CD4-positive, alpha-beta T cell treated with Interleukin-1 beta for 1 hour (primary cell): ENCODE results near the gene PHLDA1.
"Not testable (repeated sequence)": the region's sequence is repeated elsewhere in the genome, so short reads cannot be mapped to it uniquely, and the experiment has no call there.

ENCODE experiments used
- DNase-seq, 2 donors: peaks; one replicate each; pipeline ENCODE4 v3.0.0-alpha.2; 2020 to 2022

The PHLDA1 gene

DNA sequence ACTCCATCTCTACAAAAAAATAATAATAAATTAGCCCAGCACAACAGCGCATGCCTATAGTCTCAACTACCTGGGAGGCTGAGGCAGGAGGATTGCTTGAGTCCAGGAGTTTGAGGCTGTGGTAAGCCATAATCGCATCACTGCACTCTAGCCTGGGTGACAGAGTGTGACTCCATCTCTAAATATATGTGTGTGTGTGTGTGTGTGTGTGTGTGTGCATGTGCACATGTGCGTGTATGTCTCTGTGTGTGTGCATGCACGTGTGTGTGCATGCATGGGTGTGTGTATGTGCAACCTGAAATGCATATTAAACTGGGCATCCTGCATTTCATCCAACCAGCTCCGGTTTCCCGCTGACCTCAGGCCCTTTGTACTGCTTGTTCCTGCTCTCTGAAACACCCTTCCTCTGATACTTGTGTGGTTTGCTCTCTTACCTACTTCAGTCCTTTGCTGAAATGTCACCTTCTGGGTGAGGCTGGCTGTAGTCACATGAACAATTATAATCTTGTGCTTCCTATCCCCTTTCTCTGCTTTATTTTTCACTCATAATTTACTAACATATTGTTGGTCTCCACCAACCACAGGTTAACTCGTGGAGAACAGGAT lies 46.9 kb downstream of the PHLDA1 start:
- no peak for DNase-seq

DNA sequence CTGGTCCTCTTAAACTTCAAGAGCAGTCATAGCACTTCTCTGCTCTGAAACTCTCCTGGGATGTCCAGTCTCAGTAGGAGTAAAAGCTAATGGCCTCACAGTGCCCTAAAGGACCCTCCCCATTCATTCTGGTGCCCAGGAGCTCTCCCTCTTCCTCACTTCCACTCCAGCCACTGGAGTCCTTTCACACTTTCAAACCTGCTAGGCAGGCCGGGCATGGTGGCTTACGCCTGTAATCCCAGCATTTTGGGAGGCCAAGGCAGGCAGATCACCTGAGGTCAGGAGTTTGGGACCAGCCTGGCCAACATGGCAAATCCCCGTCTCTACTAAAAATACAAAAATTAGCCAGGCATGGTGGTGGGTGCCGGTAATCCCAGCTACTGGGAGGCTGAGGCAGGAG lies 47.7 kb downstream of the PHLDA1 start:
- DNase-seq: not testable (repeated sequence)

DNA sequence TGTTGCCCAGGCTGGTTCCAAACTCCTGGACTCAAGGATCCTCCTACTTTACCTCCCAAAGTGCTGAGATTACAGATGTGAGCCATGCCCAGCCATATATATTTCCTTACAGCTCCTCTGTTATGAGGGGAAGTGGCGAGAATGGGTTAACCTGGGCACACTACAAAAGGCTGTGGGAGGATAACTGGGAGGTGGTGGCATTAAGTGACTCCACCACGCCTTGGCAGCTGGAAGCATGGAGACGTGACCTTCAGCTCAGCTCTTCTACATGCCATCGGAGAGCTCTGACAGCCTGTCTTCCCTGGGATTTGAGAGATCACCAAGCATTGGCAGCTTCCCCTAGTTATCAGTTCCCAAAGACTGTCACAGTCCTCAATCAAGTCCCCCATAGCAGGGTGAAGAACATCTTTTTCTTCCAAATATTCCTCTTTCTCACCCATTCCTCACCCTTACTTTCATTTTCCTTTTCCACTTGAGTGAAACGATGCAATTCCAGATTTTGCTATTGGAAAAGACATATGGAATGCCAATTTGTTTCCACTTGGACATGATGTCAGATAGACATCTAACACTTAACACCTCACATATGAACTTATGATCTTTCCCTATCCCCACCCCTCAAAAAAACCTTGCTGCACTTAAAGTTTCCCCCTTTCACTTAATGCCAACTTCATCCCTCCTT lies 48.5 kb downstream of the PHLDA1 start:
- no peak for DNase-seq

DNA sequence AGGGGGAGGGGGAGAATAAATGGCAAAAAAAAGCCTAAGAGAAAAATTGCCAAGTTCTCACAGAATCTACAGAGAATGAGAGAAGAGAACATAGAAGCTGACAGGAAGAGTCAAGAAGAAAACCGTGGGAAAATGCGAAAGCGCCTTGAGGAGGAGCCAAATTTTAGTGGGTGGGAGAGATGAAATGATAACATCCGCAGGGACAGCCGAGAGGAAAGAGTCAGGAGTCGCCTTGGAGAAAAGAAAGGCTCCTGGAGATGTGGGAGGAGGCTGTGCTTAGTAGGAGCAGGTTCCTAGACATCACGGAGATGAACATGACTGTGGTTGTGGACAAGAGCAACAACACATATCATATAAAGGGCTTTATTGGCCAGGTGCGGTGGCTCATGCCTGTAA lies 49.4 kb downstream of the PHLDA1 start:
- DNase-seq: no peak

GRCh38 chr12:75981247-75982168 lies 50.1 kb downstream of the PHLDA1 start:
- no peak for DNase-seq

GRCh38 chr12:75979181-75979580 lies 52.4 kb downstream of the PHLDA1 start:
- peak in 1 of 2 donors; percentile 45 for DNase-seq

DNA sequence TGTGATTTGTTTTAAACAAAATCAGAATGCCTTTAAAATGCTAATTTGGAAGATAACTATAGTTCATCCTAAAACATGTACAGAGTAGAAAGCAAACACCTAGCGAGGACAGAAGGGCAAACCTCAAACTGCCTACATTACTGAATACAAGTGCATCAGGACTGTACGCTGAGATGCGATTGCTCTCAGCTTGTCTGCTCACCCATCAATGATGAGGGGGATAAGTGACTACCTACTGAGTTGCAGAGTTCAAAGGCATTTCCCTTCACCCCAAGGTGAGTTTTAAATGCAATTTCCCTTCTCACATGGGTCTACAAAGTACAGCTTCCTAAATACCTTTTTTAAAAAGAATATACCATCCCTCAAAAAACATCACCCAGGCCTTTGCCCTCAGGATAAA lies 52.9 kb downstream of the PHLDA1 start:
- DNase-seq: no peak

DNA sequence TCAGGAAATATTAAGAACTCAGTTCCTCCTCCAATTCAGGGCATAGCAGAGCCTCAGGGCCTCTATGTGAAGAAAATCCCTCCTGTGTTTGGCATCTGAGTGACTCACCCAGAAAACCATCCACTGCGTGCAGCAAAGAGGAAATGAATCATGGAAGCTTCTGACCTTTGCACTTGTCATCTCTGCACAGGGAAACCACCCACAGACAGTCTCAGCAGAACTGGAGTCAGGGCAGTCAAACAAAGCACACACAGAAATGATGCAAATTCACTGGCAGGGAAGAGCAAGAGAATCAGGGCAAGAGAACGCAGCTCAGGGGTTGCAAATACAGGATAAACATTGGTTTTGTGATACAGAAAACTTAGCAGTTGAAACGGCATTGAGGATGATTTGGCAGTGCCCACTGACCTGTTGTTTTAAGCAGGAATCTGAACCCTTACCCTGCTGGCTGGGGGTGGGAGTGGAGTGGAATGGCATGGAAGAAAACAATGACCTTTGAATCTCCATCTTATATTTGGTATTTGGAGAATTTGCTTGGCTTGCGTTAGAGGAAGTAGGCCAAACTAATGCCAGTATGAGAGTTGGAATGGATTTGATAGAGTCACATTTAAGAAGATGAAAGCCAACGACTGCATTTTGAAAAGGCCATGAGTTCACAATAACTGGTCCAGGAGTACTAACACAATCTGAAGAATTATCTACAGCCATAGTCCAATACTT lies 53.5 kb downstream of the PHLDA1 start:
- peak; percentile 85 for DNase-seq

- no peak for DNase-seq
Measured at GRCh38 chr12:75977590-75977951, 54.0 kb downstream of the PHLDA1 start.

DNA sequence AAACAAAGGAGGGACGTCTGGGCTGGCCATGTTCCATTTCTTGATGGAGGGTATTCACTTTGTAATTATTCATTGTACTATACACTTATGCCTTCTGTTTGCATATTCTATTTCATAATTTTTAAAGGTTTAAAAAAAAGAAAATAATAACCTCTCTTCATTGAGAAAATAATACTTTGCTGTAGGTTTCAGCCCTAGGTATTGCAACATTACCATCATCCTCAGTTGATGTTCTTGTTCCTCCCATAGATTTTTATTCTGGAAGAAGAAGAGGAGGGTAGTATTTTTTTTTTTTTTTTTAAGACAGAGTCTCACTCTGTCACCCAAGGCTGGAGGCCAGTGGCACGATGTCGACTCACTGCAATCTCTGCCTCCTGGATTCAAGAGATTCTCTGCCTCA lies 54.7 kb downstream of the PHLDA1 start:
- no peak for DNase-seq

DNA sequence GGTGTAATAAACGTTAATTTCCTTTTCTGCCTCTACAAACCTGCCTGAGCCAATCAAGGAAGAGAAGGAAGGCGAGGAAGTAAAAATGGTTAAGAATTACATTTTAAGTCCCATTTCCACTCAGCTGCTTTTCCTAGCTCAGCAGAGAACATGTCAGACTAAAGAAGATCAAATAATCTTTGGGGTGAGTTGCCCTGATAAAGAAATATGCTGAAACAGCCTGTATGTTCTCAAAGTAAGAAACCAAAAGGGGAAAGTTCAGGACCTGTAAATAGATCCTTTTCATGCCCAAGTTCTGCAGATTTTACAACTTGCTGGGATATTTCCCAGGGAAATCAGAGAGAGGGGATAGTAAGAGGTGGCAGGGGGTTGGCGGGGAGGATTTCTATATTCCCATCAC lies 55.5 kb downstream of the PHLDA1 start:
- DNase-seq: no peak

- DNase-seq: no peak
Measured at GRCh38 chr12:75975702-75976101, 55.9 kb downstream of the PHLDA1 start.
